Measurements from ENCODE around the gene NLGN4X. TPM values are rescaled to one million over a fixed set of nuclear protein-coding genes. Genes with fewer than 3 reads are reported as not detected.

The NLGN4X gene
- total RNA-seq, 1 experiment from 2014 or later = not detected

DNA sequence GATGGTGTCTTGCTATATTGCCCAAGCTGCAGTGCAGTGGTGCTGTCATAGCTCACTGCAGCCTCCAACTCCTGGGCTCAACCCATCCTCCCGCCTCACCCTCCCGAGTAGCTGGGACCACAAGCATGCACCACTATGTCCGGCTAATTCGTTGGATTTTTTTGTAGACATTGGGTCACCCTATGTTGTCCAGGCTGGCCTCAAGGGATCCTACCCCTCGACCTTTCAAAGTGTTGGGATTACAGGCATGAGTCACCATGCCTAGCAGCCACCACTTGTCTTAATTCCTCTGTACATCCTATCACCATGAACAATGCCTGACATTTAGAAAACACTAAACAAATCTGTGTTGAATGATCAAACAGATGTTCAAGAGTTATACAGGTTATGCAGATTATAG is 76.7 kb downstream of the NLGN4X start:
- no peaks in the 10 kb centered on the region for H3K9me3 ChIP-seq (ENCODE audit: control insufficient read depth, insufficient read depth, low read depth, low read length)
- no peaks in the 10 kb centered on the region for H3K4me1 ChIP-seq (ENCODE audit: control insufficient read depth, insufficient read depth, low read length)
- ATAC-seq (no peak), DNase-seq (ENCODE audit: low read depth, low spot score) (no peak)
- ChIA-PET POLR2A (no interaction called here), CTCF (no interaction called here)
- no peak overlapping the region for H3K4me3 ChIP-seq (ENCODE audit: low read depth in 2 of 2, low read length in 2 of 2)
- H3K27ac ChIP-seq (ENCODE audit: low read length) = no peak overlapping the region
- no TSS peak for BruUV-seq (replicated peaks)
- no peak for TF ChIP-seq TCF7L2 (IDR thresholded peaks at IDR 0.05; ENCODE audit: low read depth, low read length)
- TF ChIP-seq REST (IDR thresholded peaks at IDR 0.05; ENCODE audit: insufficient read depth in 1 of 2, low read depth in 2 of 2, low read length in 1 of 2) = no peak
- TF ChIP-seq CTCF (IDR thresholded peaks at IDR 0.05) = no peak
- no peak for TF ChIP-seq POLR2AphosphoS5 (IDR thresholded peaks at IDR 0.05; ENCODE audit: low read depth, low read length)
- no peak for TF ChIP-seq SIN3A (IDR thresholded peaks at IDR 0.05; ENCODE audit: borderline replicate concordance, insufficient read depth, low read depth, low read length)
- intact Hi-C loops (cut with micrococcal nuclease; ENCODE audit: unreplicated experiment) = no loop called here
- H3K36me3 ChIP-seq (ENCODE audit: control insufficient read depth, insufficient read depth, low read length) = no peaks in the 10 kb centered on the region
- in situ Hi-C loops (cut with HindIII; ENCODE audit: low pct_unique_long_range_greater_than_20kb, low sequenced_read_pairs) = no loop called here
- H3K27me3 ChIP-seq (ENCODE audit: control insufficient read depth, insufficient read depth, low read length) = no peaks in the 10 kb centered on the region

DNA sequence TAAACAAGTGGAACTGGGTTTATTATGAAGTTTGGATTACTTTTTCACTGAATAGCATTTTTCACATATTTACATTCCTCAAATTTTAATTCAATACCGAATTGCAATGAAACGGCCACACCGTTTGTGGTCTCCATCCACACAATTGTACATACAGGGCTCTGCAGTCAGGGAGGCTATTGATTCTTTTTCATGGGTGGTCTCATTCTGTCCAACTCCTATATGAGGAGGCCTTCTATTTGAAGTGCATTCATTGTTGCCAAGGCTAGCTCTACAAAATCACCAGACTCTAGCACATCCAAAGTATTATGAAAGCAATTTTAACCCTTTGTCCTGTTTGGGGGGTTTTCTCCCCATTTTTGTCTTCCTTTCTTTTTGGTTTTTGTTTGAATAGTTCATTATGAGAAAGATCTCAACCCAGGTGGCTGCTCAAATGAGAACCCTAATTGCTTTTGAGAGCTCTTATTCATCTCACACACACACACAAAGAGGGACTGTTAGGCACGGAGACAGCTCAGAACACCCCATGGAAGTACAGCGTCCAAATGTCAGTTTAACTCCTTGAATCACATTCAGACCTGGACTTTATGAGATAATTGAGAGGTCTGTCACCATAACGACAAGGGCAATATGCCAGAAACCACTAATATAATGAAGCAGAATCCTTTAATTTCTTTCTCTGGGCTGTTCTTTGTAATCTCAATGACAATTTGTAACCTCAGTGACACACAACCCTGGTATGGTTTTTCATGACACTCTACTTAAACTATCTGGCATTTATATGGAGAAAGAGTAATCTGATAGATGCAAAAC is 79.4 kb downstream of the NLGN4X start:
- no peak overlapping the region for H3K27ac ChIP-seq (ENCODE audit: low read length)
- no peaks in the 10 kb centered on the region for H3K27me3 ChIP-seq (ENCODE audit: control insufficient read depth, insufficient read depth, low read length)
- no peak overlapping the region for H3K4me3 ChIP-seq (ENCODE audit: low read depth in 2 of 2, low read length in 2 of 2)
- no peaks in the 10 kb centered on the region for H3K9me3 ChIP-seq (ENCODE audit: control insufficient read depth, insufficient read depth, low read depth, low read length)
- intact Hi-C loops (cut with micrococcal nuclease; ENCODE audit: unreplicated experiment) (no loop called here), in situ Hi-C loops (cut with HindIII; ENCODE audit: low pct_unique_long_range_greater_than_20kb, low sequenced_read_pairs) (no loop called here)
- H3K36me3 ChIP-seq (ENCODE audit: control insufficient read depth, insufficient read depth, low read length) = no peaks in the 10 kb centered on the region
- BruUV-seq (replicated peaks) = no TSS peak
- ATAC-seq (no peak), DNase-seq (ENCODE audit: low read depth, low spot score) (no peak)
- H3K4me1 ChIP-seq (ENCODE audit: control insufficient read depth, insufficient read depth, low read length) = no peaks in the 10 kb centered on the region
- ChIA-PET POLR2A (no interaction called here), CTCF (no interaction called here)
- TF ChIP-seq CTCF (IDR thresholded peaks at IDR 0.05) = no peak
- TF ChIP-seq TCF7L2 (IDR thresholded peaks at IDR 0.05; ENCODE audit: low read depth, low read length) = no peak
- no peak for TF ChIP-seq POLR2AphosphoS5 (IDR thresholded peaks at IDR 0.05; ENCODE audit: low read depth, low read length)
- no peak for TF ChIP-seq SIN3A (IDR thresholded peaks at IDR 0.05; ENCODE audit: borderline replicate concordance, insufficient read depth, low read depth, low read length)
- no peak for TF ChIP-seq REST (IDR thresholded peaks at IDR 0.05; ENCODE audit: insufficient read depth in 1 of 2, low read depth in 2 of 2, low read length in 1 of 2)
